ENCODE results near the gene ZNF780B.

GRCh38 chr19:39998501-39998900 lies 57.5 kb downstream of the ZNF780B start:
- TF ChIP-seq CTCF (IDR thresholded peaks at IDR 0.05): no peak
- no peak for TF ChIP-seq EP300 (IDR thresholded peaks at IDR 0.05)
